Right kidney (tissue), 1 donor: Measurements from ENCODE around the gene ATF7IP.

Experiments used
- DNase-seq: peaks from one replicate; pipeline ENCODE4 v3.0.0-alpha.2; 2016

ATF7IP gene

DNA sequence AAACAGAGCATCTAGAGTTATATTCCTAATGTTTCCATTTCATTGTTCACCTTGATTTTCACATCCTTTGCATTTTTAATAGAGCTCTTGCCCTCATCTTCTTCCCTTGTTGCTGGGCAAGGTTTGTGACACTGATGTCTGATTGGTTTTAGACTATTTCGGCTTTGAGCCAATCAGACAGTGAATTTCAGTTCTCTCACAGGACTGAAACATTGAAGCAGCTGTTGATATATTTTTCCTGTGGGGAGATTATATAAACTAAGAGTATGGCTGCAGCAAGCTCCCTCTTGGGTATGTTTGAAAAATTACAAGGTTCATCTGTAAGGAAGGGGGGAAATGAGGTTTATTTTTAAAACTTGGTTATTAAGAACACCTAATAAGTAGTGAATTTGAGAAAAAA lies 51.2 kb downstream of the ATF7IP start:
- DNase-seq: no peak

DNA sequence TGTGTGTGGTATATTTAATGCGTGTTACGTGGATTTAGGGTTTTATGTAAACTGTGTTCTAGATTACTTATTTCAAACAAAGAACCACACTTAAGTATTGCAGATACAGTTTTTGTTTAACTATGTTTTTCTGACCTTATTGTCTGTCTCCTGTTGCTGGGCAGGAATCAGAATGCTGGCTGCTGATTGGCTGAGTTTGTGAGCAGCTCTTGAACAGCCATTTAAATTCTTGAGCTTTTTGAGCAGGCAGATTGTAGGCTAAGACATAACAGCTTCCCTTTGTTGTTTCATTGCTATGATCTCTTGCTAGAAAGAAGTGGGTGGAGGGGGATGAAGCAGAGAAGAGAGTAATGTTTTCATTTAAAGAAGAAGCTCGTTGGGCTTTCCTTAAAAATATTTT lies 52.2 kb downstream of the ATF7IP start:
- no peak for DNase-seq

DNA sequence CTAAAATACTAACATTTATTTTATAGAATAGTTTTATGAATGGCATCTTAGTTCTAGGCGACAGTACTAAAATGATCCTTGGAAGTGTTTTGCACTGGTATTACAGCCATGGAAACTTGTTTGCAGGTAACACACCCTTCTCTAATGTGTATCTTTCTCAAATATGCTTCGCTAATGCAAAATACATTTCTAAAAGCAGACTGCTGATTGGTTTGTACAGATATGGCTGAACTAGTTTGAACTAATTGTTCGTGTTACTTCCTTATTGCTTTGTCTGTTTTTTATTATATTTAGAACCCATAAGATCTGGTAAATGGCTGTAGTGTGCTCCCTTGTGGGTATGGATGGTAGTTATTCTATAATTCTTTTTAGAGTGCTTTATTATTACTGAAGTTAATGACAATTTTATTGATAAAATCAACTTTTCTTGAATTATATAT lies 53.0 kb downstream of the ATF7IP start:
- no peak for DNase-seq

DNA sequence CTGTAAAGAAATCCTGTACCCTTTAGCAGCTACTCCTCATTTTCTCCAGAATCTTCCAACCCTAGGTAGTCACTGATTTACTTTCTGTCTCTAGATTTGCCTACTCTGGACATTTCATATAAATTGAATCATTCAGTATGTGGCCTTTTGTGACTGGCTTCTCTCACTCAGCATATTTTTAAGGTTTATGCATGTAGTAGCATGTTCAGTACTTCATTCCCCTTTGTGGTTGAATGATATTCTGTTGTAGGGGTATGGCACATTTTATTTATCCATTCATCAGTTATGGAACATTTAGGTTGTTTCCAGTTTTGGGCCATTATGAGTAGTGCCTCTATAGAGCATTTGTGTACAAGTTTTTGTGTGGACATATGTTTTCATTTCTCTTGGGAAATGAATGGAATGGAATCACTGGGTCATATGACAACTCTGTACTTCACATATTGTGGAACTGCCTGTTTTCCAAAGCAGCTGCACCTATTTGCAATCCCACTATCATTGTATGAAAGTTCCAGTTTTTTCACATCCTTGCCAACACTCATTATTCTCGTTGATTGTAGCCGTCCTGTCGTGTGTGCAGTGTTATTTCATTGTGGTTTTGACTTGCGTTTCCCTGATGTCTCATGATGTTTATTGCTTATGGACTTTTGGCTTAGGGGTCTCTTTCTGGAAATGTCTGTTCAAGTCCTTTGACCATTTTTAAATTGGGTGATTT lies 57.2 kb downstream of the ATF7IP start:
- no peak for DNase-seq

DNA sequence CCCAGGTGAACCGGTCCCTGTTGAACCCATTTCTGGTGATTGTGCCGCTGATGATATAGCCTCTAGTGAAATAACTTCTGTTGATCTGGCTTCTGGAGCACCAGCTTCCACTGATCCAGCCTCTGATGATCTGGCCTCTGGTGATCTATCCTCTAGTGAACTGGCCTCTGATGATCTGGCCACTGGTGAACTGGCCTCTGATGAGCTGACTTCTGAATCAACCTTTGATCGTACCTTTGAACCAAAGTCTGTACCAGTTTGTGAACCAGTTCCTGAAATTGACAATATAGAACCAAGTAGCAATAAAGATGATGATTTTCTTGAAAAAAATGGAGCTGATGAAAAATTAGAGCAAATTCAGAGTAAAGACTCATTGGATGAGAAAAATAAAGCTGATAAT lies 59.1 kb downstream of the ATF7IP start:
- DNase-seq: no peak

DNA sequence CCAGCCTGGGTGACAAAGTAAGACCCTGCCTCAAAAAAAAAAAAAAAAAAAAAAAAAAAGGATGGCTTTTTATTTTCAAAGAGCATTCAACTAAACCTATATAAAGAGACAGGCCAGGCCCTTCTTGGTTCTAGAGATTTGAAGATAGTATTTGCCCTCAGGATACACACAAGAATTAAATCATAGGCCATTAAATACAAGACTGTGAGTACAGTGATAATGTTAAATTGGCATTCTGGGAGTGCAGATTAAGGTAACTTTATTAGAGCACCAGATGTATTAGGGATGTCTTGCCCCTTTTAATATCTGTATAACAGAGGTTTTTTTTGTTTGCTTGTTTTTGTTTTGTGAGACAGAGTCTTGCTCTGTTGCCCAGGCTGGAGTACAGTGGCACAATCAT lies 61.3 kb downstream of the ATF7IP start:
- no peak for DNase-seq

DNA sequence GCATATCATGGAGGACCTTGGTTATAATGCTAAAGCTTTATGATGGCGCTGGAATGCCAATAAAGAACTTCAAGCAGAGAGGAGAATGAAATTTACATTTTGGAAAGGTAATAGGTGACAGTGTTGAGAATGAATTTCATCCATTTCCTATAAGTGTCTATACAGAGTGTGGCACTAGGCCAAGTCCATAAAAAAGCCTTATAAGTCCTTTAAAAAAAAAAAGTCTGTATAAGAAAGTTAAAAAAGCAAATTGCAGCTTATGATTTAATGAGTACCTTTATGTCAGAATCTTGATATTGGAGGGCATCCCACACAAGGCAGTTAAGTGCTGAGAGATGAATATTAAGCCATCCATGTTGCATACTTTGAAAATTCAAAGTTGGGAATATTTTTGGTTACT lies 62.4 kb downstream of the ATF7IP start:
- no peak for DNase-seq

DNA sequence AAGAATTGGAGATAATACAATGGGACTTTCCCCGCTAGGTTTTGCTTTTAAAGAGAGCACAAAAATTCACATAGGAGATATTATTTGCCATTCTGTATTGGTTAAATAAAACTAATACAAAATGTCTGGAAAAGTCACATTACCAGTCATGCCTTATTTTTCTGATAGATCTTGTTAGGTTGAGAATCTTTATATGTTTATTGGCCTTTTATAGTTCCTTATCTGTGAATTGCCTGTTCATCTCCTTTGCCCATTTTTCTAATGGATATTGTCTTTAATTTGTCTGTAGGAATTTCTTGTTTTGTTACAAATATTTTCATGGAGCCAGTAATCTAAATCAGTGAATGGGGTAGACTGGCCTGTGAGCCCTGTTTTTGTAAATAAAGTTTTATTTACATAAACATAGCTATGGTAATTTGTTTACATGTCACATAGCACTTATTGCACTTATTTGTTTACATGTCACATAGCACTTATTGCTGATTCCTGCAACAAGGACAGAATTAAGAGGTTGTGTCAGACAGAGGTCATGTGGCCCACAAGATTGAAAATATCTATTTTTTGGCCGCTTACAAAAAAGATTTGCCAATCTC lies 65.0 kb downstream of the ATF7IP start:
- no peak for DNase-seq

DNA sequence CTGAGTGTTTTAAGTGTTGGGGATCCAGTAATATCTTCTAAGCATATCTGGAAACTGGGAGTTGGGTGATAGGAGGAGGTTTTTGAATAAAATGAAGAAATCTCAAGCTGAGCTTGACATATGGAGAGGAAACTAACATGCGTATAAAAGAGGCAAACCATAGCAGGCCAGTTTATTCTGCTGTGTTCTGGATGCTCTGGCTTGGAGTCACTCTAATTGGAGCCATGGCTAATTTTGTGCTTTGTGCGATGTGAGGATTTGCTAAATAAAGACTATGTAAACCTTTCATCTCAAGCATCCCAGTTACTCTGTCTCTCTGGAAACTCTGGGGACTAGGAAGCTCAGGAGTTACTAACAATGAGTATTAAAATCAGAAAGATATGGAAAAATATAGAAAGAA lies 66.5 kb downstream of the ATF7IP start:
- no peak for DNase-seq

DNA sequence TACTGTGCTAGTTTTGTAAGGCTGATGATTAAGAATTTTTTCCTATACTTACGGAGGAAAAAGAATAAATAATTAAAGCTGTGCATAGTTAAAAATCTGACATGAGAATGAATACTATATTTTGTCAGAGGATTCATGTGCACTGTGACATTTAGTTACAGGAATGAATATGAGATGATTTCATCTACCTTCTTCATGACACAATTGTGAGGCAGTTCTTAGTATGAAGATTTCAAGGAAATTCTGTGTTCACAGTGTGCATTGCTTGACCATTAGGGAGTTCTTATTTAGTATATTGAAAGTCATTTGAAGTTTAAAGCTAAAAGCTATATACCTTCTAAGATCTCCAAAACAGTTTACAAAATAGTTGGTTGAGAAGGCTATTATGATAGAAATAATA lies 70.1 kb downstream of the ATF7IP start:
- DNase-seq: no peak

DNA sequence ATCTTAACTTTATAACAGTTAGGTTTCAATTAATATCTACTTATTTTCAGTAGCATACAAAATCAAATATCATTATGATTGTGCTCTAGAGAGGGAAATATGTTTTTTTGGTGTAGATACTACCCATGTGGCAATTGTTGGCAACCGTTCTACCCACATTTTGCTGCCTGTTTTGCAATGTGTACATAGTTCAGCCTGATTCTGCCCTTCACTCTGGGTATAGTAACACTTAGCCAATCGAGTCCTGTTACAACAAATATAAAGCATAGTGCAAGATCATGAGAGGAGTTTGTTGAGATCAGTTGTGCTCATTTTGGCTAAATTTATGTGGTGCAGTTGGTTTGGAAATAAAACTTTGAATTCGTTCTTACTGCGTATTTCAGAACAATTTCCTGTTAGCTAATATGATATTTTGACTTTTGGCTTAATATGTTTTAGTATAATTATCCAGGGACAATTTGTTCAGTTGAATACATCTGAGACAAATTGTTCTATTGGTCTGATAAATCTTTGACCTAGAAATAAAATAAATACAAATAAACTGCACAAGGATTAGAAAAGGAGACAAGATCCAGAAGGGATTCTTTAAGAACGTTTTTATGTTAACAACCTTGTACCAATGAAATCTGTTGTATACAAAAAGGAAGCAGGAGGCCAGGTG lies 76.9 kb downstream of the ATF7IP start:
- DNase-seq: no peak

DNA sequence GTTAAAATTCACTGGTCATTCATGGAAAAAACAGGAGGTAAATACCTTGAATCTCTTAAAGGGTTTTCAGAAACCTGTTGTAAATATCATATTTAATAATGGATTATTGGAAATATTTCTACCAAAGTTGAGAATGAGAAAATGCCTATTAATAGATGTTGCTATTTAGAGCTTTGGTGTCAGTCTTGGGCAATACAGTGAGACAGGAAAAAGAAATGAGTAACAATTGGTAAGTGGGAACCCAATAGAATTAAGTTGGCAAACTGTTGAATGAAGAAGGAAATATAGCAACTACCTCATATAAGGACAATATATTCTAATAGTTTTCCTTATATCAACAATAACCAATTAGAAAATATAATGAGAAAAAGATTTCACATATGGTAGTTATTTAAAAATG lies 78.0 kb downstream of the ATF7IP start:
- no peak for DNase-seq

DNA sequence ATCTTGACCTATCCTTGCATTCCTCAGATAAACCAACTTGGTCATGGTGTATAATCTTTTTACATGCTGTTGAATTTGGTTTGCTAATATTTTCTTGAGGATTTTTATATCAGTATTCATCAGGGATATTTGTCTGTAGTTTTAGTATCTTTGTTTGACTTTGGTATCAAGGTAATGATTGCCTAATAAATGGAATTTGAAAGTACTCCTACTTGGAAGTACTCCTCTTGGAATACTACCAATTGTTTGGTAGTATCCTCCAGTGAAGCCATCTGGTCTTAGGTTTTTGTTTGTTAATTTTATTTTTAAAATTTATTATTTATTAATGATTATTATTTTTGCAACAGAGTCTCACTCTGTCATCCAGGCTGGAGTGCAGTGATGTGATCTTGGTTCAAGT lies 85.0 kb downstream of the ATF7IP start:
- no peak for DNase-seq

DNA sequence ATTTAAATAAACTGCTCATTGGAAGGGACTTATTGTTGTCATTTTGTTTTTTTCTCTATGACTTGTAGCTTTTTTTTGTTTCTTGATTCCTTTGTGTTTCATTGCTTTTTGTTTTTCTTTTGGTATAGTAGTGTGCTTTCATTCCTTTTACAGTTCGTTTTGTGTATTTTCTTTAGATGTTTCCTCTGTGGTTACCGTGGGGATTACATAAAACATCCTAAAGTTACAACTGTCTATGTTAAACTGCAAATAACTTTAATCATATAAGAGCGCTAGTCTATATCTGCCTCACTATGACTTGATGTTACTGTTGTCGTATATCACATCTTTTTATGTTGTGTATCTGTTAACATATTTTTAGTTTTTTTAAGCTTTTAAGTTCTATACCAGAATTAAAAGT lies 86.9 kb downstream of the ATF7IP start:
- no peak for DNase-seq

DNA sequence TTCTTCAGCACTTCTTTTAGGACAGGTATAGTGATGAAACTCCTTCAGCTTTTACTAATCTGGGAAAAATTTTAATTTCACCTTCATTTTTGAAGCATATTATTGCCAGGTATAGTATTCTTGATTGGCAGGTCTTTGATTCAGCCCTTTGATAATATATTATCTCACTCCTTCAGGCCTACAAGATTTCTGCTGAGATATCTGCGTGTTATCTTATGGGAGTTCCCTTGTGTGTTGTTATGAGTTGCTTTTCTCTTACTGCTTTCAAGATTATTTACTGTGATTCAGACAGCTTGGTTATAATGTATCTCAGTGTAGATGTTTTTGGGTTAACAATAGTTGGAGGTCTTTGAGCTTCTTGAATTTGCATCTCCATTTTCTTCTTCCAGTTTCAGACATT lies 87.4 kb downstream of the ATF7IP start:
- DNase-seq: no peak

DNA sequence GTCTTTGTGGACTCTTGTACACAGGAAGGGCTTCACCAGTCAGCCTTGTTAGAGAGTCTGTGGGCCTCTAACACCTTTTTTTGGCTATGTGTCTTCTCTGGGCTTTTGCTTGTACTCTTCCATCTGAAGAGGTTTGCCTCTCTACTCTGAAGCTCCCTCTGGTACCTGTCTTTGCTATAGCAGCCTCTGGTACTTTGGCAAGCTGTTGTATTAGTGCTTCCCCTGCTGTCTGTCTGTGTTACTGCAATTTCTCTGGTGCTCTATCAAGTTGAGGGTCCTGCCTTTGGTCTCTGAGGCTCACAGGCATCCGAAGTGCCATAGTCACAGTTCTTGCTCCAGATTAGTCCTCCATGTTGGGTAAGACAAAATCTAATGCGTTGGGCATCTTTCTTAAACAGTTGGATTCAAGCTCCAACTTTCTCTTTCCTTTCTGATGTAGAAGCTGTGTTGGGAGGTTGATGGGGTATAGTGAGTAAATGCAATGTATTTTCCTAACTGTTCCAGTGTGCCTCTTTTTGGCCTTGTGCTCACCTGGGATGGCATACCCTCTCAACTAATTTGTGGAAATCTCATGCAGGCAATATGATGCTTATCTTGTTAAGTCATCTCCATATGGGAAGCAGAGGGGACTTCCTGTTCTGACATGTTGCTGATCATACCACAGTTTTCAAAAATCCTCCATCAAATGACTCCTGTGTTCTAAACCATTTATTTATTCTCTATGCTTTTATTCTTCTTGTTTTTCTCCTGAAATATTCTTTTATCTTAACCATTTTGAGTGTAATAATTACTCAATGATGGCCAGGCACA lies 88.8 kb downstream of the ATF7IP start:
- no peak for DNase-seq

DNA sequence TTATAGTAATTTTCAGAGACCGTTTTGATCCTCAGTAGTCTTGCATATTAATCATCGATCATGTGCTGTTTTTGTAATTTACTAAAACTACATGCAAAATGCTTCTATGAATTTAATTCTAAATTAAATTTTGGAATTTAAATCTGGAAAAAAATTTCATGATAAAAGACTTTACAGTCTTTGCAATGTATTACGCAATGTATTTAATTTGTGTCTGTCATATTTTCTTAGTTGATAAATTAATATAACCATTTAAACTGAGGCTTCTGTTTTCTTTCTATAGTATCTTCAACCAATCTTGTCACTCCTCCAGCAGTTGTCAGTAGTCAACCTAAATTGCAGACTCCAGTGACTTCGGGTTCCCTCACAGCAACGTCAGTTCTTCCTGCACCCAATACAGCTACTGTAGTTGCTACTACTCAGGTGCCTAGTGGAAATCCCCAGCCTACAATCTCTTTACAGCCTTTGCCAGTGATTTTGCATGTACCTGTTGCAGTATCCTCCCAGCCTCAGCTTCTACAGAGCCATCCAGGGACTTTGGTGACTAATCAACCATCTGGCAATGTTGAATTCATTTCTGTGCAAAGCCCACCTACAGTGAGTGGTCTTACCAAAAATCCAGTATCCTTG lies 94.8 kb downstream of the ATF7IP start:
- DNase-seq: no peak

DNA sequence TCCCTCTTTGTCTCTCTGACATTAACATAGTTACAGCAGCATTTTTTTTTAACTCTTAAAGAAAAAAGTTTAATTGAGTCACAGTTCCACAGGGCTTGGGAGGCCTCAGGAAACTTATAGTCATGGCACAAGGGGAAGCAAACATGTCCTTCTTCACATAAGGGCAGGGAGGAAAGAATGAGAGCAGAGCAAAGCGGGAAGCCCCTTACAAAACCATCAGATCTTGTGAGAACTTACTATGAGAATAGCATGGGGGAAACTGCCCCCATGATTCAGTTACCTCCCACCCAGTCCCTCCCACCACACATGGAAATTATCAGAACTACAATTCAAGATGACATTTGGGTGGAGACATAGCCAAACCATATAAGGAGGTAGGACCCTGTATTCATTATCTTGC lies 106.0 kb downstream of the ATF7IP start:
- no peak for DNase-seq

DNA sequence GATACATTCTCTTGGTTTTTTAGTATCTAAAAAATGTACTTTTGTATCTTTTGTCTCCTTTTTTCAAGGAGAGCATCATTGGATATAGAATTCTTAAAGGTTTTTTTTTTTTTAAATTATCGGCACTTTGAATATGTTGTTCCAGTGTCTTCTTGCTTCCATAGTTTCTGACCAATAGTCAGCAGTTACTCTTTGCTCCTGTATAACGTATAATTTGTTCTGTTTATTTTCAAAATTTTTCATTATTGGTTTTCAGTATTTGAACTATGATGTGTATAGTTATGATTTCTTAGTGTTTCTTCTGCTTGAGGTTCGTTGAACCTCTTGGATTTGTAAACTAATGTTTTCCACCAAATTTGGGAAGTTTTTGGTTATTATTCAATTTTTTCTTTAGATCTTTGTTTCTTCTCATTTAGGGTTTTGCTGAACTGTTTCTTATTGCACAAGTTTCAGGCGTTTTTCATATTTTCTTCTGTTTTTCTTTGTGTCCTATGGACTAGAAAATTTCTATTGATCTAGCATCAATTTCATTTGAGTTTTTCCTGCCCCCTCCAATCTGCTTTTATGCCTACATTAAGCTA lies 108.3 kb downstream of the ATF7IP start:
- DNase-seq: no peak

DNA sequence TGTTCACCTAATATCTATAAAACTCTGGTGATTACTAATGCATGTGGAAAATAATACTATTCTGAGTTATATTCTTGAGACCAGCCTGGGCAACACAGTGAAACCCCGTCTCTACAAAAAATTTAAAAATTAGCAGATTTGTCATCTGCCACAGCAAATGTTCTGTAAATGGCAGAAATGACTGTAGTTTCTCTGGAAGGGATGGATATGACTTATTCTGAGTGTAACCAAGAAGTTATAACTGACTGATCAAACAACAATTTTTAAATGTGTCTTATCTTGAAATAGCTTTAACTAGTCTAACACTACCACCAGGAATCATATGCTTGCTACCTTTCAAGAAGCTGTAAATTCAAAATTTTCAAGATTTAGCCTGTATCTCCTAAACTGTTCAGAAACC lies 113.5 kb downstream of the ATF7IP start:
- DNase-seq: no peak

DNA sequence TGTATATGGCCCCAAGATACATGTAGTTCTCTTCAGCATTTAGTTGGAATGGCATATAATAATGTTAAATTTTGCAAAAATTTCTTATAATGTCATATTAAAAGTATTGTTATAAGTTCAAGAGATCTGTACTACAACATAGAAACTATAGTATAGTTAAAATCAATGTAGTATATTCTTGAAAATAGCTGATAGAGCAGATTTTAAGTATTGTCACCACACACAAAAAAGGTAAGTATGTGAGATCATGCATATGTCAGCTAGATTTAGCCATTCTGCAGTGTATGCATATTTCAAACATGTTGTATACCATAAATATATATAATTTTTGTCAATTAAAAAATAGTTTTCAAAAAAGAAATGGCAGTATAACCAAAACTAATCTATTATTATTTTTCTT lies 115.7 kb downstream of the ATF7IP start:
- no peak for DNase-seq

DNA sequence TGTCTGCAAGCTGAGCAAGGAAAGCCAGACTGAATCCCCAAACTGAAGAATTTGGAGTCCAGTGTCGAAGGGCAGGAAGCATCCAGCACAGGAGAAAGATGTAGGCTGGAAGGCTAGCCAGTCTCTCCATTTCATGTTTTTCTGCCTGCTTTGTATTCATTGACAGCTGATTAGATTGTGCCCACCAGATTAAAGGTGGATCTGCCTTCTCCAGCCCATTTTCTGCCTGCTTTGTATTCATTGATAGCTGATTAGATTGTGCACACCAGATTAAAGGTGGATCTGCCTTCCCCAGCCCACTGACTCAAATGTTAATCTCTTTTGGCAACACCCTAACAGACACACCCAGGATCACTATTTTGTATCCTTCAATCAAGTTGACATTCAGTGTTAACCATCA lies 116.9 kb downstream of the ATF7IP start:
- DNase-seq: no peak
